Measurements from ENCODE around the gene DCC. TPM values are rescaled to one million over a fixed set of nuclear protein-coding genes. Genes with fewer than 3 reads are reported as not detected.

The DCC gene
- total and polyA plus RNA-seq, 2 donors (not counting 1 experiment from before 2014, with no cell fraction given): not detected

GRCh38 chr18:52415131-52415530, 75.1 kb downstream of the DCC start:
- no peaks in the 10 kb centered on the region for H3K4me1 ChIP-seq (ENCODE audit: control insufficient read depth in 2 of 2, insufficient read depth in 2 of 2, low read length in 2 of 2)
- DNase-seq (no peak), ATAC-seq (ENCODE audit: low read depth) (no peak)
- Mint-ChIP-seq H3K4me3 (no peak overlapping the region), H3K4me1 (no peaks in the 10 kb centered on the region), H3K27ac (no peak overlapping the region), H3K9me3 (ENCODE audit: insufficient read depth) (peaks cover 6% of the 10 kb centered on the region), H3K27me3 (no peaks in the 10 kb centered on the region)
- no peaks in the 10 kb centered on the region for H3K9me3 ChIP-seq (ENCODE audit: control extremely low read depth in 1 of 3, control insufficient read depth in 2 of 3, insufficient read depth in 1 of 3, low read length in 2 of 3)
- H3K9ac ChIP-seq (ENCODE audit: low read length): no peak overlapping the region
- no peaks in the 10 kb centered on the region for H3K79me2 ChIP-seq (ENCODE audit: control insufficient read depth, insufficient read depth, low read length)
- 100% methylated on average over 1 of the region's 3 CpGs for WGBS (ENCODE audit: insufficient coverage)
- intact Hi-C loops (cut with micrococcal nuclease): no loop called here
- TF ChIP-seq, protein P1, sequence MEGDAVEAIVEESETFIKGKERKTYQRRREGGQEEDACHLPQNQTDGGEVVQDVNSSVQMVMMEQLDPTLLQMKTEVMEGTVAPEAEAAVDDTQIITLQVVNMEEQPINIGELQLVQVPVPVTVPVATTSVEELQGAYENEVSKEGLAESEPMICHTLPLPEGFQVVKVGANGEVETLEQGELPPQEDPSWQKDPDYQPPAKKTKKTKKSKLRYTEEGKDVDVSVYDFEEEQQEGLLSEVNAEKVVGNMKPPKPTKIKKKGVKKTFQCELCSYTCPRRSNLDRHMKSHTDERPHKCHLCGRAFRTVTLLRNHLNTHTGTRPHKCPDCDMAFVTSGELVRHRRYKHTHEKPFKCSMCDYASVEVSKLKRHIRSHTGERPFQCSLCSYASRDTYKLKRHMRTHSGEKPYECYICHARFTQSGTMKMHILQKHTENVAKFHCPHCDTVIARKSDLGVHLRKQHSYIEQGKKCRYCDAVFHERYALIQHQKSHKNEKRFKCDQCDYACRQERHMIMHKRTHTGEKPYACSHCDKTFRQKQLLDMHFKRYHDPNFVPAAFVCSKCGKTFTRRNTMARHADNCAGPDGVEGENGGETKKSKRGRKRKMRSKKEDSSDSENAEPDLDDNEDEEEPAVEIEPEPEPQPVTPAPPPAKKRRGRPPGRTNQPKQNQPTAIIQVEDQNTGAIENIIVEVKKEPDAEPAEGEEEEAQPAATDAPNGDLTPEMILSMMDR (IDR thresholded peaks at IDR 0.05): no peak
- TF ChIP-seq EZH2 (IDR thresholded peaks at IDR 0.05; ENCODE audit: borderline replicate concordance, insufficient read depth, low read depth, low read length, poor library complexity, severe bottlenecking): no peak
- ChIA-PET POLR2A (no interaction called here), CTCF (no interaction called here)
- H3K4me2 ChIP-seq (replicated peaks; ENCODE audit: low read depth, low read length, poor library complexity, severe bottlenecking): no peak overlapping the region
- no peak overlapping the region for H3K4me3 ChIP-seq (ENCODE audit: control extremely low read depth in 1 of 5, extremely low read depth in 1 of 5, insufficient read depth in 1 of 5, low read depth in 2 of 5, low read length in 4 of 5)
- no peaks in the 10 kb centered on the region for H3K36me3 ChIP-seq (replicated peaks in 1 of 2; ENCODE audit: control extremely low read depth in 1 of 2, control insufficient read depth in 1 of 2, extremely low read depth in 1 of 2, insufficient read depth in 2 of 2, low read length in 1 of 2)
- H3K27ac ChIP-seq (ENCODE audit: low read length in 2 of 2): no peak overlapping the region
- H2AFZ ChIP-seq (ENCODE audit: insufficient read depth, low read depth, low read length, poor library complexity, severe bottlenecking): no peak overlapping the region
- H4K20me1 ChIP-seq (ENCODE audit: control insufficient read depth, insufficient read depth, low read length, poor library complexity, severe bottlenecking): no peaks in the 10 kb centered on the region
- H3K27me3 ChIP-seq (replicated peaks in 1 of 4; ENCODE audit: control extremely low read depth in 1 of 4, control insufficient read depth in 3 of 4, insufficient read depth in 4 of 4, low read length in 3 of 4): no peaks in the 10 kb centered on the region

DNA sequence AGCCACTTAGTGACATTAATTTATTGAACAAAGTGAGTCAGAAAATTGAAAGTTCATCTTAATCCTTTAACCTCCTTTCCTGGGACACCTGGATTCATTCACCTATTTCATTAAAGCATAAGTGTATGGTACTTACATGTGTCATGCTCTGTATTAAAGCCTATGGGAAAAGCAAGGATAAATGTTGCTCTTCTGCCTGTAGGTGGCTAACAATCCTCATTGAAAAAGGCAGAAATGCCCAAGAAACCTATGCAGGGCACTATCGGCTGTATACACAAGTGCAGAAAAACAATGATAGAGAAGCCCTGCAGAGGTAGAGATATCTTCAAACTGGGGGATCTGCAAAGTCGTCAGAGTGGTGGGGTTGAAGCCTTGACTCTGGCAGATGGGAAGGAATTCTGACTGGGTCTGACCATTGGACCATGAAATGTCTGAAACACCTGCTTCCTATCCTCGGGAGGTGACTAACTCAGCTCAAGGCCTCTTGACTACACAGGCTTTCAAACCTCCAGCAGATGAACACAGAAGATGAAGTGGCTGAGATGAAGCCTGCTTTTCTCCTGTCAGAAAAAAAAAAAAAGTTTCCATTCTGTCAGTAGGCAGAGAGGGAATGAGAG, 83.1 kb downstream of the DCC start:
- no peak overlapping the region for H3K9ac ChIP-seq (ENCODE audit: low read length)
- no peak overlapping the region for H3K4me3 ChIP-seq (ENCODE audit: control extremely low read depth in 1 of 5, extremely low read depth in 1 of 5, insufficient read depth in 1 of 5, low read depth in 2 of 5, low read length in 4 of 5)
- no peak for TF ChIP-seq EZH2 (IDR thresholded peaks at IDR 0.05; ENCODE audit: borderline replicate concordance, insufficient read depth, low read depth, low read length, poor library complexity, severe bottlenecking)
- TF ChIP-seq, protein P1 (IDR thresholded peaks at IDR 0.05): no peak
- no peaks in the 10 kb centered on the region for H3K4me1 ChIP-seq (ENCODE audit: control insufficient read depth in 2 of 2, insufficient read depth in 2 of 2, low read length in 2 of 2)
- intact Hi-C loops (cut with micrococcal nuclease): no loop called here
- Mint-ChIP-seq H3K27ac (no peak overlapping the region), H3K27me3 (no peaks in the 10 kb centered on the region), H3K4me1 (no peaks in the 10 kb centered on the region), H3K9me3 (ENCODE audit: insufficient read depth) (peaks cover 3% of the 10 kb centered on the region), H3K4me3 (no peak overlapping the region)
- no peak overlapping the region for H2AFZ ChIP-seq (ENCODE audit: insufficient read depth, low read depth, low read length, poor library complexity, severe bottlenecking)
- DNase-seq (no peak), ATAC-seq (ENCODE audit: low read depth) (no peak)
- H3K9me3 ChIP-seq (ENCODE audit: control extremely low read depth in 1 of 3, control insufficient read depth in 2 of 3, insufficient read depth in 1 of 3, low read length in 2 of 3): no peaks in the 10 kb centered on the region
- 54% methylated on average over 2 of the region's 3 CpGs for WGBS (ENCODE audit: insufficient coverage)
- H3K79me2 ChIP-seq (ENCODE audit: control insufficient read depth, insufficient read depth, low read length): no peaks in the 10 kb centered on the region
- H3K4me2 ChIP-seq (replicated peaks; ENCODE audit: low read depth, low read length, poor library complexity, severe bottlenecking): no peak overlapping the region
- H3K27me3 ChIP-seq (replicated peaks in 1 of 4; ENCODE audit: control extremely low read depth in 1 of 4, control insufficient read depth in 3 of 4, insufficient read depth in 4 of 4, low read length in 3 of 4): no peaks in the 10 kb centered on the region
- H4K20me1 ChIP-seq (ENCODE audit: control insufficient read depth, insufficient read depth, low read length, poor library complexity, severe bottlenecking): no peaks in the 10 kb centered on the region
- H3K27ac ChIP-seq (ENCODE audit: low read length in 2 of 2): no peak overlapping the region
- no peaks in the 10 kb centered on the region for H3K36me3 ChIP-seq (replicated peaks in 1 of 2; ENCODE audit: control extremely low read depth in 1 of 2, control insufficient read depth in 1 of 2, extremely low read depth in 1 of 2, insufficient read depth in 2 of 2, low read length in 1 of 2)
- ChIA-PET CTCF (no interaction called here), POLR2A (no interaction called here)

Measured in B cell (primary cell).